Activated CD4-positive, alpha-beta memory T cell treated with anti-CD3 and anti-CD28 coated beads, Interleukin-2, amount 10 ng/mL, durations not matched to agents 7 days and 5 days (primary cell): Measurements from ENCODE around the gene MEF2A. TPM values are rescaled to one million over a fixed set of nuclear protein-coding genes. Genes with fewer than 3 reads are reported as not detected.

ENCODE experiments used
- CTCF ChIA-PET: fragments of 350-600 bp; sonication (Branson Sonifier 250); formaldehyde crosslinking; loops from one replicate; lab custom pipeline; 2021; ENCODE audit warnings: antibody characterized with exemption, inconsistent platforms; lab: Charles Lee
- POLR2A ChIA-PET: fragments of 350-600 bp; sonication (Branson Sonifier 250); formaldehyde crosslinking; loops from one replicate; lab custom pipeline; 2021; ENCODE audit warnings: antibody characterized with exemption; lab: Charles Lee
- DNase-seq: peaks from one replicate; pipeline ENCODE4 v3.0.0-alpha.2; 2020
- H3K27ac Mint-ChIP-seq: one replicate; pipeline ENCODE4 v1.8.0; 2021; ENCODE audit warnings: mild to moderate bottlenecking, mixed read lengths
- H3K27me3 Mint-ChIP-seq: one replicate; pipeline ENCODE4 v1.8.0; 2021; ENCODE audit warnings: mixed read lengths
- H3K36me3 Mint-ChIP-seq: one replicate; pipeline ENCODE4 v1.8.0; 2021; ENCODE audit warnings: low read depth, mixed read lengths
- H3K4me1 Mint-ChIP-seq: one replicate; pipeline ENCODE4 v1.8.0; 2021; ENCODE audit warnings: mixed read lengths
- H3K4me3 Mint-ChIP-seq: one replicate; pipeline ENCODE4 v1.8.0; 2021; ENCODE audit warnings: mild to moderate bottlenecking, mixed read lengths
- H3K9me3 Mint-ChIP-seq: one replicate; pipeline ENCODE4 v1.8.0; 2021; ENCODE audit warnings: mixed read lengths
- total RNA-seq, 2 experiments: library from RNA; stranded (reverse); gene quantifications; one replicate each; pipeline ENCODE4 v1.2.3, GENCODE V29; 2021

The MEF2A gene
- total RNA-seq, 2 experiments from 2014 or later, result 24.6 to 24.8 TPM

DNA sequence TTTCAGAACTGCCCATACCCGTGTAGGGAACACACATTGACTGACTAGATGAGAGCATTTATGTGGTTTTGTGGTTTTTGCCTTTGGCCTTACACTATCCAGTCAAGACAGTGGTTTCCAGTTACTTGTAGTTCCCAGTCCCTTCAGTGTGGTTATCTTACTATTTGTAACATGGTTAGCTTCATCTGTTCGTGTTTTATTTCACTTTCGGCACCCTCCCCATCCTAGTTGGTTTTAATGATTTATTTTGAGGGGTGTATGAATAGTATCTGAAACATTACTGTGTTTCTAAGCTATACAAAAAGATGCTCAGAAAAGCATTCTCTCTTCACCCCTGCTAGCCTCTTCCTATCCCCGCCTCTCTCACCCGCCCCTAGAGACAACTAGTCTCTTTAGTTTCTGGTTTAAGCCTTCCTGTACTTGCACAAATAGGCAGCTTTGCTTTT is 153.3 kb downstream of the MEF2A start:
- peaks cover 8% of the 10 kb centered on the region for H3K36me3 Mint-ChIP-seq
- no peak overlapping the region for H3K4me3 Mint-ChIP-seq
- no peaks in the 10 kb centered on the region for H3K27me3 Mint-ChIP-seq
- CTCF ChIA-PET, result interaction anchor here (1.2 to 3.2 kb wide), 2 partner anchors 15 to 446 kb away, joined by 3 to 17 read pairs; no protein-coding TSS in a partner anchor
- no peak overlapping the region for H3K27ac Mint-ChIP-seq
- no peak for DNase-seq
- no peaks in the 10 kb centered on the region for H3K9me3 Mint-ChIP-seq
- peaks cover 34% of the 10 kb centered on the region for H3K4me1 Mint-ChIP-seq
- POLR2A ChIA-PET, result interaction anchor here (1.1 to 3.5 kb wide), 2 partner anchors 12 to 14 kb away, joined by 3 to 21 read pairs; partner anchors contain the start of gene LYSMD4

GRCh38 chr15:99720533-99720932 is 154.7 kb downstream of the MEF2A start:
- ChIA-PET POLR2A (interaction anchor here (2.4 kb wide), 1 partner anchor 12 kb away, joined by 15 read pairs; the partner anchor contains the start of gene LYSMD4), CTCF (interaction anchor here (1.7 kb wide), 1 partner anchor 16 kb away, joined by 5 read pairs; no protein-coding TSS in a partner anchor)
- DNase-seq, result no peak
- peak overlapping the region; percentile 3 for H3K4me3 Mint-ChIP-seq
- H3K4me1 Mint-ChIP-seq, result peaks cover 34% of the 10 kb centered on the region
- H3K27ac Mint-ChIP-seq, result peak overlapping the region; percentile 65
- H3K27me3 Mint-ChIP-seq, result no peaks in the 10 kb centered on the region
- peaks cover 8% of the 10 kb centered on the region for H3K36me3 Mint-ChIP-seq
- no peaks in the 10 kb centered on the region for H3K9me3 Mint-ChIP-seq

GRCh38 chr15:99721104-99721778 is 155.5 kb downstream of the MEF2A start:
- Mint-ChIP-seq H3K27me3 (no peaks in the 10 kb centered on the region), H3K36me3 (peaks cover 8% of the 10 kb centered on the region), H3K4me3 (no peak overlapping the region), H3K27ac (peak overlapping the region; percentile 65), H3K4me1 (peaks cover 34% of the 10 kb centered on the region), H3K9me3 (no peaks in the 10 kb centered on the region)
- peak; percentile 14 for DNase-seq
- ChIA-PET CTCF (interaction anchor here (1.7 kb wide), 1 partner anchor 17 kb away, joined by 5 read pairs; no protein-coding TSS in a partner anchor), POLR2A (interaction anchor here (2.4 kb wide), 1 partner anchor 11 kb away, joined by 15 read pairs; the partner anchor contains the start of gene LYSMD4)

DNA sequence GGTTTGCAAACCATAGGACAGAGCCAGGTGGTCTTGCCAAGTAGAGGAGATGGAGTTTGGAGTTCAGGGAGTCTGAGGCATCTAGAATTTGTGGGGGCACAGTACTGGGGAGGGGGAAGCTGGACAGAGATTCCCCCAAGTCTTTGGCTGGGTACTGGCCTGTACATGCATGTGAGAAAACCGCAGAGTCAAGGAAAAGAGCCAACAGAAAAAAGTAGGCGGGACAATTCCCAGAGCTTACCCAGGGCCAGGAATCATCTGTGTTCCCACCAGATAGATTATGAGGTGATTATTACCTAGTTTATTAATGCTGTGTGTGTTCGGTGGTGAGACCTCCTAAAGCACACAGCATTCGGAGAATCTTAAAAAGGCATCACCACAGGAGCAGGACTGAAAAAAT is 156.1 kb downstream of the MEF2A start:
- ChIA-PET CTCF (interaction anchor here (0.6 to 1.7 kb wide), 2 partner anchors 18 kb away, joined by 3 to 5 read pairs; no protein-coding TSS in a partner anchor), POLR2A (interaction anchor here (2.4 kb wide), 1 partner anchor 11 kb away, joined by 15 read pairs; the partner anchor contains the start of gene LYSMD4)
- Mint-ChIP-seq H3K27me3 (no peaks in the 10 kb centered on the region), H3K27ac (no peak overlapping the region), H3K9me3 (no peaks in the 10 kb centered on the region), H3K36me3 (peaks cover 8% of the 10 kb centered on the region), H3K4me1 (peaks cover 34% of the 10 kb centered on the region), H3K4me3 (no peak overlapping the region)
- DNase-seq, result peak; percentile 1

- no peaks in the 10 kb centered on the region for H3K9me3 Mint-ChIP-seq
- H3K36me3 Mint-ChIP-seq, result peaks cover 9% of the 10 kb centered on the region
- POLR2A ChIA-PET, result interaction anchor here (2.4 kb wide), 1 partner anchor 10 kb away, joined by 15 read pairs; the partner anchor contains the start of gene LYSMD4
- CTCF ChIA-PET, result interaction anchor here (0.6 kb wide), 1 partner anchor 18 kb away, joined by 3 read pairs; no protein-coding TSS in a partner anchor
- no peak for DNase-seq
- no peaks in the 10 kb centered on the region for H3K27me3 Mint-ChIP-seq
- no peak overlapping the region for H3K4me3 Mint-ChIP-seq
- H3K27ac Mint-ChIP-seq, result no peak overlapping the region
- H3K4me1 Mint-ChIP-seq, result peaks cover 34% of the 10 kb centered on the region
Observed at GRCh38 chr15:99722406-99722805, 156.6 kb downstream of the MEF2A start.

DNA sequence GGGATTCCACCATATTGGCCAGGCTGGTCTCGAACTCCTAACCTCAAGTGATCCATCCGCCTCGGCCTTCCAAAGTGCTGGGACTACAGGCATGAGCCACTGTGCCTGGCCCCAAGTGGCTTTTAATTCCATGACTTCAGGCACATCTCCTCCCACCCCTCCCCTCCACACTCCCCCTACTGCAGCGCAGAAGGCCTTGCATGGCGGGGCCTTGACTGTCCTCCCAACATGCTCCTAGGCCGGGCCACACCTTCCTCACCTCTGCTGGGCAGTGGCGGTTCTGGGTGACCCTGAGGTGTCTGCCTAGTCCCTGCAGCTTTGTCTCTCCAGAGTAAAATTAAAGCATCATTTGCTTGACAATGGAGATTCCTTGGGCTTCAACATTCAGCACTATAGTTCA is 160.5 kb downstream of the MEF2A start:
- no peak for DNase-seq
- H3K27me3 Mint-ChIP-seq, result no peaks in the 10 kb centered on the region
- CTCF ChIA-PET, result no interaction called here
- POLR2A ChIA-PET, result no interaction called here
- H3K4me3 Mint-ChIP-seq, result no peak overlapping the region
- no peak overlapping the region for H3K27ac Mint-ChIP-seq
- H3K9me3 Mint-ChIP-seq, result no peaks in the 10 kb centered on the region
- peaks cover 9% of the 10 kb centered on the region for H3K4me1 Mint-ChIP-seq
- H3K36me3 Mint-ChIP-seq, result peaks cover 18% of the 10 kb centered on the region

- peaks cover 11% of the 10 kb centered on the region for H3K4me1 Mint-ChIP-seq
- H3K27me3 Mint-ChIP-seq, result no peaks in the 10 kb centered on the region
- H3K9me3 Mint-ChIP-seq, result no peaks in the 10 kb centered on the region
- ChIA-PET POLR2A (no interaction called here), CTCF (no interaction called here)
- no peak overlapping the region for H3K4me3 Mint-ChIP-seq
- no peak for DNase-seq
- H3K27ac Mint-ChIP-seq, result no peak overlapping the region
- H3K36me3 Mint-ChIP-seq, result peaks cover 18% of the 10 kb centered on the region
Observed at GRCh38 chr15:99727330-99727729, 161.5 kb downstream of the MEF2A start.

GRCh38 chr15:99727733-99728132 is 161.9 kb downstream of the MEF2A start:
- Mint-ChIP-seq H3K4me1 (peaks cover 13% of the 10 kb centered on the region), H3K27me3 (no peaks in the 10 kb centered on the region), H3K27ac (no peak overlapping the region), H3K9me3 (no peaks in the 10 kb centered on the region), H3K4me3 (no peak overlapping the region), H3K36me3 (peaks cover 18% of the 10 kb centered on the region)
- ChIA-PET POLR2A (no interaction called here), CTCF (no interaction called here)
- DNase-seq, result no peak

DNA sequence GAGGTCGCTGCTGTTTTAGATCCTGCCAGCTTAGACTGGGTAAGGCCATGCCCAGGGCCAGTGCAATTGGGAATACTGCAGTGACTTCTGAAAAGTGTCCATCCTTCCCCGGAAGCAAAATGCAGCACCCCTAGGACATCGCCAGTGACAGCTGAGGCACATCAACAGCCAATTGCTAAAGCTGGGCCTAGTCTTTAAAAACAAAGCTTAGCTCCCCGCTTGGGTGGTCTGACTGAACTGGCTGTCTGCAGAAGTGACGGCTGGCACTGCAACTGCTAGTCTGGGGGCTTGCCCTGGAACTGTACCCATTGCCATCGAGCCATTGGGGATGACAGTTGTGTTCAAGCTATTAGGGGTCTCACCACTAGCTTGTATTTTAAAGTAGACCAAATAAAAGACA is 163.1 kb downstream of the MEF2A start:
- ChIA-PET POLR2A (interaction anchor here (1.6 kb wide), 1 partner anchor 21 kb away, joined by 3 read pairs; no protein-coding TSS in a partner anchor), CTCF (interaction anchor here (0.8 kb wide), 1 partner anchor 278 kb away, joined by 3 read pairs; no protein-coding TSS in a partner anchor)
- Mint-ChIP-seq H3K36me3 (peaks cover 21% of the 10 kb centered on the region), H3K4me1 (peaks cover 17% of the 10 kb centered on the region), H3K9me3 (no peaks in the 10 kb centered on the region), H3K27ac (no peak overlapping the region), H3K4me3 (no peak overlapping the region), H3K27me3 (no peaks in the 10 kb centered on the region)
- DNase-seq, result no peak

DNA sequence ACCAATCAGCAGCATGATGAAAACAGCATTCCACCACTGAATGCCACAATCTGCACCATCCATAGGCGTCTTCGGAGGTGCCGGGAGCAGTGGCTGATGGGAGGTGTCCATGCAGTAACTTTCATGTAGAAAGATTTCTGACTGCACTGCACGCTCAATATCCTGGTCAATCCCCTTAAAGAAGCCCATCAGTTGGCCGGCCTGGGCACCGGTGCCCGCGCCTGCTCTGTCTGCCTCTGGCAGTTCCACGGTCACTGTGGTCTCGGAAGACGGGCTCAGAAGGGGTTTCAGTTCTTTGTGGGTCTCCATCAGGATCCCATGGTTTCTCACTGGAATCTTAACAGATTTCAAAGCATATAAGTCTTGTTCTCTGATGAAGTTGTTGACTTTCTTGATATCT is 163.5 kb downstream of the MEF2A start:
- ChIA-PET POLR2A (interaction anchor here (1.6 kb wide), 1 partner anchor 22 kb away, joined by 3 read pairs; no protein-coding TSS in a partner anchor), CTCF (interaction anchor here (0.8 to 1.9 kb wide), 2 partner anchors 25 to 278 kb away, joined by 3 to 5 read pairs; no protein-coding TSS in a partner anchor)
- no peak overlapping the region for H3K4me3 Mint-ChIP-seq
- no peaks in the 10 kb centered on the region for H3K9me3 Mint-ChIP-seq
- peaks cover 19% of the 10 kb centered on the region for H3K4me1 Mint-ChIP-seq
- no peaks in the 10 kb centered on the region for H3K27me3 Mint-ChIP-seq
- no peak for DNase-seq
- H3K36me3 Mint-ChIP-seq, result peaks cover 21% of the 10 kb centered on the region
- no peak overlapping the region for H3K27ac Mint-ChIP-seq

- H3K27ac Mint-ChIP-seq, result no peak overlapping the region
- no peaks in the 10 kb centered on the region for H3K27me3 Mint-ChIP-seq
- no peak overlapping the region for H3K4me3 Mint-ChIP-seq
- CTCF ChIA-PET, result interaction anchor here (0.8 to 1.9 kb wide), 2 partner anchors 26 to 279 kb away, joined by 3 to 5 read pairs; no protein-coding TSS in a partner anchor
- H3K9me3 Mint-ChIP-seq, result no peaks in the 10 kb centered on the region
- peaks cover 21% of the 10 kb centered on the region for H3K36me3 Mint-ChIP-seq
- POLR2A ChIA-PET, result interaction anchor here (1.6 kb wide), 1 partner anchor 22 kb away, joined by 3 read pairs; no protein-coding TSS in a partner anchor
- no peak for DNase-seq
- H3K4me1 Mint-ChIP-seq, result peaks cover 20% of the 10 kb centered on the region
Observed at GRCh38 chr15:99729920-99730319, 164.1 kb downstream of the MEF2A start.

GRCh38 chr15:99731336-99732123 is 165.7 kb downstream of the MEF2A start:
- Mint-ChIP-seq H3K27ac (no peak overlapping the region), H3K4me1 (peaks cover 20% of the 10 kb centered on the region), H3K4me3 (peak overlapping the region; percentile 73), H3K36me3 (peaks cover 21% of the 10 kb centered on the region), H3K9me3 (no peaks in the 10 kb centered on the region), H3K27me3 (no peaks in the 10 kb centered on the region)
- DNase-seq, result no peak
- ChIA-PET POLR2A (interaction anchor here (1.0 to 2.8 kb wide), 8 partner anchors 10 to 480 kb away, joined by 3 to 24 read pairs (median 14); partner anchors contain the start of gene LRRC28), CTCF (interaction anchor here (1.0 to 3.0 kb wide), 3 partner anchors 27 to 459 kb away, joined by 3 to 28 read pairs (median 5); no protein-coding TSS in a partner anchor)
